Panc1 (cell line): ENCODE results near the gene MSI2. TPM values are rescaled to one million over a fixed set of nuclear protein-coding genes. Genes with fewer than 3 reads are reported as not detected.

Experiments
- ATAC-seq: fragments of 200-7000 bp; cut with Tn5 transposase; 2 replicates; pipeline ENCODE4 v1.9.1; 2020; ENCODE audit warnings: mild to moderate bottlenecking, moderate library complexity
- BruUV-seq: library from RNA; stranded (reverse); fragments of 400-500 nt; replicated peaks from 2 replicates; lab custom pipeline; 2021; lab: Mats Ljungman, UMichigan
- CTCF ChIA-PET: fragments of 300-600 bp; sonication (Branson Sonifier 250); formaldehyde crosslinking; loops from one replicate; lab custom pipeline; 2022; ENCODE audit warnings: antibody characterized with exemption; lab: Charles Lee
- POLR2A ChIA-PET: fragments of 300-600 bp; sonication (Branson Sonifier 250); formaldehyde crosslinking; loops from one replicate; lab custom pipeline; 2022; ENCODE audit warnings: antibody characterized with exemption; lab: Charles Lee
- DNase-seq: peaks from one replicate; pipeline ENCODE4 v3.0.0-alpha.2; 2010; ENCODE audit warnings: low read depth, low spot score
- H3K27ac ChIP-seq: 2 replicates; pipeline ENCODE4 v1.5.1; 2011; ENCODE audit warnings: mild to moderate bottlenecking, low read length, inconsistent platforms
- H3K27me3 ChIP-seq: fragments of 200-500 bp; sonication (Bioruptor generic); 2 replicates; pipeline ENCODE4 v1.6.0; 2014; ENCODE audit warnings: low read length, inconsistent platforms; ENCODE audit not compliant: control insufficient read depth, insufficient read depth
- H3K36me3 ChIP-seq: fragments of 200-500 bp; sonication (Bioruptor generic); 2 replicates; pipeline ENCODE4 v1.5.1; 2014; ENCODE audit warnings: inconsistent platforms, mild to moderate bottlenecking, low read length, moderate library complexity; ENCODE audit not compliant: control insufficient read depth, insufficient read depth
- H3K4me1 ChIP-seq: 2 replicates; pipeline ENCODE4 v1.5.1; 2011; ENCODE audit warnings: inconsistent platforms, mild to moderate bottlenecking, low read length, moderate library complexity; ENCODE audit not compliant: control insufficient read depth, insufficient read depth
- H3K4me3 ChIP-seq, 2 experiments: 2 replicates each; pipeline ENCODE4 v1.5.1; 2011 to 2012; ENCODE audit warnings: low read depth in 2 of 2, low read length in 2 of 2, mild to moderate bottlenecking in 2 of 2, inconsistent platforms in 1 of 2, moderate library complexity in 1 of 2
- H3K9me3 ChIP-seq: fragments of 200-500 bp; sonication (Bioruptor generic); 2 replicates; pipeline ENCODE4 v1.5.1; 2014; ENCODE audit warnings: low read depth, mild to moderate bottlenecking, inconsistent platforms, low read length, moderate library complexity; ENCODE audit not compliant: control insufficient read depth, insufficient read depth
- POLR2AphosphoS5 ChIP-seq: IDR thresholded peaks from 2 replicates; pipeline ENCODE4 v1.6.1; 2012; ENCODE audit warnings: mild to moderate bottlenecking, low read depth, low read length, moderate library complexity
- REST ChIP-seq, 2 experiments: IDR thresholded peaks; 2 replicates each; pipeline ENCODE4 v1.6.1; 2011 to 2012; ENCODE audit warnings: low read depth in 2 of 2, control low read depth in 1 of 2, low read length in 1 of 2, mild to moderate bottlenecking in 1 of 2, moderate library complexity in 1 of 2; ENCODE audit not compliant: insufficient read depth in 1 of 2
- SIN3A ChIP-seq: IDR thresholded peaks from 2 replicates; pipeline ENCODE4 v1.6.1; 2012; ENCODE audit warnings: low read depth, mild to moderate bottlenecking, low read length, moderate library complexity, borderline replicate concordance; ENCODE audit not compliant: insufficient read depth
- TCF7L2 ChIP-seq: IDR thresholded peaks from 2 replicates; pipeline ENCODE4 v1.6.1; 2011; ENCODE audit warnings: mild to moderate bottlenecking, low read depth, low read length, inconsistent platforms
- in situ Hi-C: cut with HindIII; loops from 2 replicates; pipeline ENCODE4 v1.10.0; 2016; ENCODE audit warnings: low sequenced_read_pairs, low pct_unique_long_range_greater_than_20kb
- intact Hi-C: fragments of 100-400 bp; cut with micrococcal nuclease; formaldehyde crosslinking; loops from one replicate; pipeline ENCODE4 v1.10.0; 2022; ENCODE audit not compliant: unreplicated experiment
- total RNA-seq: library from RNA; stranded (reverse); gene quantifications from one replicate; pipeline ENCODE4 v1.2.1, GENCODE V29; 2021; ENCODE audit not compliant: unreplicated experiment
- TF ChIP-seq, protein P1 (sequence below): fragments of 450-650 bp; IDR thresholded peaks from 2 replicates; pipeline ENCODE4 v1.5.1; 2017; ENCODE audit warnings: mild to moderate bottlenecking

MSI2 gene
- total RNA-seq, 1 experiment from 2014 or later, result 38.5 TPM

DNA sequence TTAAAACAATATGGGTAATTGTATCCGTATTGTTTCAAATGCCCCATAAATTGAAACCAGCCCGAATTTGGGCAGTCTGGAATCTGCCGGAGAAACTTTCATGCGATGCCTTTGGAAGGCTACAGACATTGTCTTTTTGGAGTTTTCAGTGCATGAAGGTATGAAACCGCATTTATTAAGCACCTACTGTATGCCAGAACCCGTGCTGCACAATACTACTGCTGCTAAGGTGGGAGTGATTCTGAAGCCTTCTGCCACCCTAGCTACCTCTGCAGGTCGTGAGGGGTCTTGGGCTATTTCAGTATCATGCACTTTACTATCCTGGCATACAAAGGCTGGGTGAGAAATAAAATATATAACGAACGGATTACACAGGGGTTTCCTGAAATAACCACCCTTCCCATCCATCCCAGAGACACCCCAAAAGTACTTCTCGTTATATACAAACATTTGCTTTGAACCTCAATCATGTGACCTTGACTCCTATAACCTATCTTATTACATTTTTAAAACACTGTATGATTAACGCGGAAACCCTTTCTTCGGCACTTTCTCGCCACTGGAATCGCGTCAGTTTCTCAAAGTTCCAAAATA is 1.0 kb upstream of the MSI2 start:
- Histone ChIP-seq H3K4me3 (peak overlapping the region; percentile 68 to 72), H3K9me3 (peaks cover 10% of the 10 kb centered on the region; the same call in 1 of the 2 replicates), H3K36me3 (peaks cover 5% of the 10 kb centered on the region; the same call in 1 of the 2 replicates), H3K27me3 (peaks cover 4% of the 10 kb centered on the region; the same call in 1 of the 2 replicates), H3K27ac (peak overlapping the region; percentile 13; the same call in 1 of the 2 replicates), H3K4me1 (peaks cover 11% of the 10 kb centered on the region; the same call in 1 of the 2 replicates)
- CTCF ChIA-PET, result interaction anchor here (2.5 kb wide), 1 partner anchor 12 kb away, joined by 8 read pairs; no protein-coding TSS in a partner anchor
- TF ChIP-seq REST (IDR thresholded peaks at IDR 0.05; ENCODE audit: insufficient read depth in 1 of 2, low read depth in 2 of 2, low read length in 1 of 2) (no peak), POLR2AphosphoS5 (no peak), TCF7L2 (no peak; the same call in 1 of the 2 replicates), SIN3A (no peak)
- TF ChIP-seq, protein P1, sequence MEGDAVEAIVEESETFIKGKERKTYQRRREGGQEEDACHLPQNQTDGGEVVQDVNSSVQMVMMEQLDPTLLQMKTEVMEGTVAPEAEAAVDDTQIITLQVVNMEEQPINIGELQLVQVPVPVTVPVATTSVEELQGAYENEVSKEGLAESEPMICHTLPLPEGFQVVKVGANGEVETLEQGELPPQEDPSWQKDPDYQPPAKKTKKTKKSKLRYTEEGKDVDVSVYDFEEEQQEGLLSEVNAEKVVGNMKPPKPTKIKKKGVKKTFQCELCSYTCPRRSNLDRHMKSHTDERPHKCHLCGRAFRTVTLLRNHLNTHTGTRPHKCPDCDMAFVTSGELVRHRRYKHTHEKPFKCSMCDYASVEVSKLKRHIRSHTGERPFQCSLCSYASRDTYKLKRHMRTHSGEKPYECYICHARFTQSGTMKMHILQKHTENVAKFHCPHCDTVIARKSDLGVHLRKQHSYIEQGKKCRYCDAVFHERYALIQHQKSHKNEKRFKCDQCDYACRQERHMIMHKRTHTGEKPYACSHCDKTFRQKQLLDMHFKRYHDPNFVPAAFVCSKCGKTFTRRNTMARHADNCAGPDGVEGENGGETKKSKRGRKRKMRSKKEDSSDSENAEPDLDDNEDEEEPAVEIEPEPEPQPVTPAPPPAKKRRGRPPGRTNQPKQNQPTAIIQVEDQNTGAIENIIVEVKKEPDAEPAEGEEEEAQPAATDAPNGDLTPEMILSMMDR, result no peak; the same call in 1 of the 2 replicates
- DNase-seq, result no peak
- in situ Hi-C loops (no loop called here), intact Hi-C loops (no loop called here)
- POLR2A ChIA-PET, result no interaction called here
- ATAC-seq, result no peak
- BruUV-seq, result no TSS peak

DNA sequence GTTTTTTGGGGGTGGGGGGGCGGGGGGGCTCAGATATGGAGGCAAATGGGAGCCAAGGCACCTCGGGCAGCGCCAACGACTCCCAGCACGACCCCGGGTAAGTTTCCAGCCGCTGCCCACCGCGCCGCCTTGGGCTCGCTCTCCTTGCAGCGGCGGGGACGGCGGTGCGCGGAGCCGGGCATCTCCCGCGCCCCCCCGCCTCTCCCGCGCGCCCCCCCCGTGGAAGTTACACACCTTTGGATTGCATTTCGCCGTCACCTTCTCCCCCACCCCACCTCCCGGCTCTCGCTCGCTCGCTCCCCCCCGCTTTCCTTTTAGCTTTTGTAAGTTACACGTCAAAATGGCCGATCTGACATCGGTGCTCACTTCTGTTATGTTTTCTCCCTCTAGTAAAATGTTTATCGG is 387 bp downstream of the MSI2 start:
- ATAC-seq, result peak; percentile 57
- in situ Hi-C loops, result no loop called here

More for the DNA sequence above, 387 bp downstream of the MSI2 start:
- H3K27me3 ChIP-seq, result peaks cover 4% of the 10 kb centered on the region; the same call in 1 of the 2 replicates
- ChIA-PET CTCF (interaction anchor here (0.6 kb wide), 2 partner anchors 259 to 393 kb away, joined by 5 read pairs; no protein-coding TSS in a partner anchor), POLR2A (interaction anchor here (0.6 kb wide), 3 partner anchors 26 to 703 kb away, joined by 3 to 7 read pairs (median 5); no protein-coding TSS in a partner anchor)
- TF ChIP-seq, protein P1, result no peak
- TF ChIP-seq TCF7L2 (no peak), REST (IDR thresholded peaks at IDR 0.05; ENCODE audit: insufficient read depth in 1 of 2, low read depth in 2 of 2, low read length in 1 of 2) (no peak), SIN3A (no peak), POLR2AphosphoS5 (no peak)
- no peaks in the 10 kb centered on the region for H3K9me3 ChIP-seq
- H3K4me1 ChIP-seq, result peaks cover 11% of the 10 kb centered on the region; the same call in 1 of the 2 replicates
- DNase-seq, result no peak
- H3K4me3 ChIP-seq, result peak overlapping the region; percentile 57 to 68
- intact Hi-C loops, result no loop called here
- peaks cover 5% of the 10 kb centered on the region; the same call in 1 of the 2 replicates for H3K36me3 ChIP-seq
- no TSS peak for BruUV-seq
- peak overlapping the region; percentile 8; the same call in 1 of the 2 replicates for H3K27ac ChIP-seq
